Left colon (tissue), 2 donors: ENCODE data around the gene SPDEF. TPM values are rescaled to one million over a fixed set of nuclear protein-coding genes. Genes with fewer than 3 reads are reported as not detected.

Source experiments
- ATAC-seq: fragments of 200-7000 bp; cut with Tn5 transposase; one replicate; pipeline ENCODE4 v1.9.1; 2020; ENCODE audit warnings: mild to moderate bottlenecking, moderate library complexity
- DNase-seq, 2 donors: peaks; one replicate each; pipeline ENCODE4 v3.0.0-alpha.2; 2020
- intact Hi-C, 2 donors: fragments of 100-400 bp; cut with DNase I in 1 of 2; cut with micrococcal nuclease in 1 of 2; formaldehyde crosslinking; loops; one replicate each; pipeline versions ENCODE4 v1.11.2 to v1.14.0; 2022; cut with DNase I, micrococcal nuclease
- long read RNA-seq: library from polyadenylated mRNA; unstranded; transcript quantifications from one replicate; pipeline ENCODE4 v2.0.0, GENCODE V29; 2021
- total RNA-seq, 2 donors: library from RNA; stranded (reverse); fragmentation: NEBNext Ultra II Directional; extraction: Animal tissue kit (Norgen Biotek cat#: 25700); gene quantifications; one replicate each; pipeline ENCODE4 v1.2.1, GENCODE V29; 2021
- donor health status: DM: no; HTN: no; CAD: no.
- donor health status: DM: yes; HTN: yes; CAD: no.

The SPDEF gene
- total RNA-seq = 10 to 100 TPM; 59.4 to 73.5 TPM
- long read RNA-seq, transcript SPDEF-201 (6 exons, 1,895 nt) = major isoform, 39 of 56 reads
- long read RNA-seq, partial matches to known transcripts = 11 of 56 reads
- long read RNA-seq, other reads (novel, unspliced or antisense) = 6 of 56 reads

DNA sequence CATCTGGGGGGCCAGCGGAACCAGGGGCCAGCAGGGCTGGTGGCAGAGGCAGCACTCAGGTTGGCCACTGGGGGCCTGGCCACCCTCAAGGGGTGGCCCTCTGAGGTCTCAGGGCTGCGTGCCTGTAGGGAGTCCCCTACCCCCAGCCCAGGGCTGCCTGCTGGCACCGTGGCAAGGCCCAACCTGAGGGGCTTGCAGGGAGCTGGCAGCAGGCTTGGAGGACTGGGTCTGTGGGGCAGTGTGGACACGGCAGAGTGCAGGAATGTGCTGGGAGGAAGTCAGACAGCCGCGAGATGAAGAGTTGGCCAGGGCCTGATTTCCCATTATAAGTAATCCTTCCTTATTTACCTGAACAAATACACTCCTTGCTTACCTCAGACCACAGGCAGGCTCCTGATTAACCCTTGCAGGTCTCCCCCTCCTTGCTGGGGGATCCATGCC lies at the start of gene SPDEF:
Gene SPDEF (minus strand): TSS at position 299 of the 441 bp plus-strand sequence. CDS start 11,874 bp downstream, outside the sequence.
- intact Hi-C loops = no loop called here
- ATAC-seq (peak; percentile 77), DNase-seq (peak in 1 of 2 donors; percentile 54)

DNA sequence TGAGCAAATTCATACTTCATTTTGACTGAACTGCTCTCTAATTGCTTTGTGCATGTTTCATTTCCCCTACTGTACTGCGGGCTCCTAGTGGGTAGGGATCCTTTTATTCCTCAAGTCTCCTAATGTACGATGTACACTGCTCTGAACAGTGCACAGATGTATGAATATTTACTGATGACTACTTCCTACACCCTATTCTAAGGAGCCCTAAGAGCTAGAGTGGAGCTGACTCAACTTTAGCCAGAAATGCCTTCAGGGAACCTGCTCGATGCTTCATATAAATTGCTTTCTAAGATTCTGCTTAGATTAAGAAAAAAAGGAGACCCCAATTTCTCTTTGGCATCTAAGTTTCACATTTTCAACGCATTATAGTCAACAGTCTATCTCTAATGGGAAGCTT lies 47.6 kb upstream of the SPDEF start:
- no peak for DNase-seq
- intact Hi-C loops = loop anchor here in 1 of 2 donors (10.0 kb wide), 2 partner anchors 409 to 439 kb away; no protein-coding TSS in a partner anchor
- no peak for ATAC-seq

DNA sequence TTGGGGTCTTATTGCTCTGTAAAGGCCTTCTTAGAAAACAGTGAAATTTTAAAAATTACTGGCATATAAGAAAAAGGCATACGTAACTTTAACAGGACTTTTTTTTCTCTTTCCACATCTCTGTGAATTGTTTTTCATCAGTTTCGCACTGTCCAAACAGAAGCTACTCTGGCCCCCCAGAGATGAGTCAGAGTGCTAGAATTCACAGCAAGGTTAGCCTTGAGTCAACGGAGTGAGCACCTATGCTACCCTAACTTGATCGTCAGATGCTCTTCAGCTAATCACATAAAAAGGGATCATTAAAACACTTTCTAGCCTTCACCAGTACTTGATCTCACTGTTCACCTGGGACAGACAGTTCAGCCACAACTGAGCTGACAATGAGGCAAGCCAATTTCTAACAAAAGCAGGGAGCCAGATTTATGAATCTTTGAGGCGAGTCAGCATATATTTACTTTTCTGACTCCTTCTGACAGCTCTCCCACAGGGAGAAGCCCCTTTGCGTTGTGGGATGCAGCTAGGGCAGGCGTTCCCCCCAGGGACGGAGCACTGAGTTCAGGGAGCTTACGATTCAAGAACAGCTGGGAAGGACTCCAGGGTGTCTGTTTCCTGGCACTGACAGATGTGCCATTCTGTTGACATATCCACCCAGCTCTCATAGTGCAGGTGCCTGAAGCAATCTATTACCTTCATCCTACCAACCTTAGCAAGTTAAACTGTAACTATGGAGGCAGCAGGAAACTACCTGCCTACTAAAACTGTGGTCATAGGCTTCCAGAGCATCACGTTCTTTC lies 46.4 kb upstream of the SPDEF start:
- intact Hi-C loops = loop anchor here in 1 of 2 donors (10.0 kb wide), 2 partner anchors 408 to 438 kb away; no protein-coding TSS in a partner anchor
- peak; percentile 98 for ATAC-seq
- DNase-seq = peak; percentile 54 to 59

DNA sequence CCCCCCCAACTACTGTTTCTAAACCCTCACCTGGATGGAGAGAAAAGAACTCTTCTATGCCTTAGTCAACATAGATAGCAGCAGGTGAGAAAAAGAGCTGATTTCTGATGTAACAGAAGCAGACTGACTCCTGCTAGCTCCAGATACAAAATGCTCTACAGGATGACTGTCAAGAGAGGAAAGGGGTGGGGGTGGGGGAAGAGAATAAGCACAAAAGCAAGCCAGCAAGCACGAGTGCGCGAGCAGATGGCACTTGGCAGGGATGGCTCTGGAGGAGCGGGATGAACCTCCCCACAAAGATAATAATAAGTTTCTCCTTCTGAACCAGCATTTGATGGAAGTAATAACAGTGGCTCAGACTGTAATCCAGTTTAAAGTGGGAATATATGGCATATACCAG lies 45.6 kb upstream of the SPDEF start:
- DNase-seq (no peak), ATAC-seq (no peak)
- intact Hi-C loops = loop anchor here in 1 of 2 donors (10.0 kb wide), 2 partner anchors 407 to 437 kb away; no protein-coding TSS in a partner anchor

DNA sequence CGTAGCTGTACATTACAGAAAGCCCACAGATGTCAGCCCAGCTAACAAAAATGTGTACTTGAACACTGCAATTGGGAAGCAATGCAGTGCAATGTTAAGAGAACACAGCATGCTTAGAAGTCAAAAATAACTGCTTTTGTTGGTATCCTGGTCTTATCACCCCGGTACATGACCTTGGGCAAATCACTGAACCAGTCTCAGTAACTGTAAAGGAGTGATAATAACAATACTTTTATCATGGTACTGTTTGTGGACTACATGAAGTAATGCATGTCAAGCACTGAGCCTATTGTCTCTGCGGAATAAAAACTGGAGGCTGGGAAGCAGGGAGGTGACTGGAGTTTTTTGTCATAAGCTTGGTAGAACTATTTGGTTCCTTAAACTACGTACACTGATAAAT lies 44.7 kb upstream of the SPDEF start:
- ATAC-seq (no peak), DNase-seq (no peak)
- intact Hi-C loops = loop anchor here in 1 of 2 donors (10.0 kb wide), 2 partner anchors 406 to 436 kb away; no protein-coding TSS in a partner anchor

DNA sequence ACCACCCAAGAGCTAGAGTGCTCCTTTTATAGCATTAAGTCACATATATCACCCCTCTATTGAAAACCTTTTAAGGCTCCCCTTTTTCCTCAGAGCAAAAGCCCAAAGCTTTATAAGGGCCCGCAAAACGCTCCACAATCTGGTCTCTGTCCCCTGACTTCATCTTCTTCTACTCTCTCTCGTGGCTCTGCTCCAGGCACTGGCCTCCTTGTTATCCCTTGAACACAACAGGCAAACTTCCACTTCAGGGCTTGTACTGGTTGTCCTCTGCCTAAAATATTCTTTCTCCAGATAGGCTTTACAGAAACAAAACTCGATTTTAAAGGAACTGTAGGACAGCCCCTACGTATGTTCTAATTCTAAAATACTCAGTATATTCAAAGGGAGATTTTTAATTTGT lies 44.0 kb upstream of the SPDEF start:
- DNase-seq (no peak), ATAC-seq (no peak)
- intact Hi-C loops = loop anchor here in 1 of 2 donors (10.0 kb wide), 2 partner anchors 405 to 435 kb away; no protein-coding TSS in a partner anchor

DNA sequence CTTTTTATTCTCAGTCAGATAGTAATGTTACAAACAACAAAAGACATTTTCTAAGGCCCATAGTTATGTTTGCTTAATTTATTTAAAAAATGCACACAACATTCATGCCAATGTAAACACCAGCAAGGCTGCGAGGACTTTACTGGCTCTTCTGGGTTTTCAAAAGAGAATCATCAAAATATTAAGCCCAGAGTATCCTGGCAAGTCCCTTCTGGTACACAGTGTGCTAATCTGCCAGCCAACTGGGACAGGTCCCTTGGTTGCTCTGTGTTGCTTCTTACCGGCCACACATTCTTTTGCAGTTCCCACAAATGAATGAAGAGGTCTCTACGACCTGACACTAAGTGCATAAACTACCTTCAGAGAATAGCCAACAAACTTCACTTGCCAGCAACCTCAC lies 42.6 kb upstream of the SPDEF start:
- DNase-seq (no peak), ATAC-seq (no peak)

DNA sequence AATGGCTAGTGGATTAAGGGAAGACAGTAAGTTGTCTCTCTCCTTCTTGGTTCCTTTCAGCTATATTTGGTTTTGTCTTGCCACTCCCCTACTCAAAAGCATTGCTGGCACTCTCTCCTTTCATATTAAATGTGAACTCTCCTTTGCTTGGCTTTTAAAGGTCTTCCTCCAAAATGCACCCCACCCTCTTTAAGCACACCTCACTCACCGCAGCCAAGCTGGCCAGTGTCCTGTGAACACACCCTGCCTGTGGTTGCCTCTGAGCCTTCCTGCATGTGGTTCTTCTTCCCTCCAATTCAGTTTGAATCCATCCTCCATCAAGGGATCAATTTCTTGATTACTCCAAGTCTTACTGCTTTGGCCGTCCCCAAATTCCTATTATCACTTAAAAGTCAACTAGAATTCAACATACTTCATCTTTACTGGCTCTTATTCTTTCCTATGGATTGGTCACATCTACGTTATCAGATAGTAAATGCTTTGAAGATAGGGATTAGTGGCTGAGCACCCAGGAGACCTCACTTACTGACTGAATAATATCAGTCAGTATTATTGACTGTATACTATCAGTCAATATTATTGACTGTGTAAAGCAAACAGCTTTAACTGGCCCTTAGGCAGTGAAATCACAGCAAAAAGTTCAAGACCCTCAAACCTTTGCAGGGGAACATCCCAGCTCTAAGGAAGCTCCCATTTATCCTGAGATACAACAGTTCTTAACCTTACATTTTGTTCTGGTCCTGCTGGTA lies 41.6 kb upstream of the SPDEF start:
- no peak for DNase-seq
- ATAC-seq = peak; percentile 72
- intact Hi-C loops = no loop called here

More for the DNA sequence above, 42.6 kb upstream of the SPDEF start:
- intact Hi-C loops = no loop called here

DNA sequence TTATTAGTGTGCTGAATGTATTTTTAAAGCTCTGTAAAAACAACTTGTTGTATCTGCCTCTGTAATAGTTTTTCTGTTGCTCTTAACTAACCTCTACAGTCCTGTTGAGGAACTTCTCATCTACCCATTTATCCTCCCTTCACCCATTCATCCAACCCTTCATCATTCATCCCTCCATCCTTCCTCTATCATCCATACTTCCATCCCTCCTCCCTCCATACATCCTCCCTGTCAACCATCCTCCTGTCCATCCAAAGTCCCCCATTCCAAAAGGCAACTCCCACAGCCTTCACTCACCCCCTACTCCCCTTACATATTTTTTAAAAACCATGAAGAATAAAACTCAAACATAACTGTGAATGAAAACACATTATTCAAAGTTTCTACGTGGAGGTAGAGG lies 40.7 kb upstream of the SPDEF start:
- ATAC-seq (no peak), DNase-seq (no peak)
- intact Hi-C loops = no loop called here

DNA sequence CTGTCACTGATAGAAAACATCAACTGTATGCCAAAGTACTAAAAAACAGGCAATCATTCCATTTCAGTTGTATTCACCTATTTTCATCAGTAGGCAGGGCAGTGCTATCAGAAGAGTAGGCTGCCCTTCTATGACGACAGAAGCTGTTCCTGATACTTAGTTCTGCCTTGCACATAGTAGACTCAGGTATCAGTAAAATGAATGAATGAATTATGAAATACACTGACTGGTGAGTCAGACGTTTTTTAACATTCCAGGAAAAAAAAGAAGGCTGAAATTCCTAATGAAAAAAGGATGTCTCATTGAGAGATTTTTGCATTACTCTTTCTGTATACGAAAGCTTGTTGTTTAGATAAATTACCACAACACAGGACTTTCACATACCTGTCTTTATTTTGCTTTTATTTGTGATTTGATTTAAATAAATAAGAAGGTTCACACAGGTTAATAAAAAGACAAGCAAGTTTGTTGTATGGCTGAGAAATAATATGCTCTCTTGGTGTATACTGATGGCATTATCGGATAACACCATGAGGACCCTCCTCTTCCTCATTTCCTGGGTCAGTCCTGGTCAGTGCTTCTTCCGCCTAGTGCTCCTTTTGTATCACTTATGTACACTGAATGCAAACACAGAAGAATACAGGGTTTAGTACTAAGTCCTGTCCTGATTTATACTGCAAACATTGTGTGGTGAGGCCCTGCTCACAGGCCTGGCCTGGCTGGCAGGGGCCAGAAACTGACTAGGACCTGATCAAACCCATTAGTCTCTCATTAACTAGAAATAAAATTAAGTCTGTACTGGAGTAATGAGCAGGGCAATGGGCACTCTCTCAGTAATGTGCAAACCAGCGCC lies 39.4 kb upstream of the SPDEF start:
- no peak for DNase-seq
- no peak for ATAC-seq
- intact Hi-C loops = no loop called here

DNA sequence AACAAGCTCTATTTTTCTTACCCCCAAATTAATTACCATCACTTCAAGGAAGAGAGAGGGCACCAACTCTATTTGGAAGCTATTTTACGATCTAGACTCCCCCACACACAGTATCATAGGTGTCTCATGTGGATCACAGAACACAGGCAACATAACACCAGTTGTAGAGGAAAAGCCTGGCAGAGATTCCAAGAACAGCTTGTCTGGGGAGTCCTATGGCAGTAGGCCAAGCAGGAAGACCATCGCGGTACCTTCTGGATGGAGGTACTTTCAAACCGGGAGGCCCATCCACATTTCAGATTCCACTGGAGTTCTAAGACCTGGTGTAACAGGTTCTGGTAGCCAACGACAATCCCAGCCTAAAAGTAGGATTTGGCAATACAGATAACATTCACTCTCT lies 37.6 kb upstream of the SPDEF start:
- peak; percentile 20 for ATAC-seq
- DNase-seq = no peak
- intact Hi-C loops = no loop called here

DNA sequence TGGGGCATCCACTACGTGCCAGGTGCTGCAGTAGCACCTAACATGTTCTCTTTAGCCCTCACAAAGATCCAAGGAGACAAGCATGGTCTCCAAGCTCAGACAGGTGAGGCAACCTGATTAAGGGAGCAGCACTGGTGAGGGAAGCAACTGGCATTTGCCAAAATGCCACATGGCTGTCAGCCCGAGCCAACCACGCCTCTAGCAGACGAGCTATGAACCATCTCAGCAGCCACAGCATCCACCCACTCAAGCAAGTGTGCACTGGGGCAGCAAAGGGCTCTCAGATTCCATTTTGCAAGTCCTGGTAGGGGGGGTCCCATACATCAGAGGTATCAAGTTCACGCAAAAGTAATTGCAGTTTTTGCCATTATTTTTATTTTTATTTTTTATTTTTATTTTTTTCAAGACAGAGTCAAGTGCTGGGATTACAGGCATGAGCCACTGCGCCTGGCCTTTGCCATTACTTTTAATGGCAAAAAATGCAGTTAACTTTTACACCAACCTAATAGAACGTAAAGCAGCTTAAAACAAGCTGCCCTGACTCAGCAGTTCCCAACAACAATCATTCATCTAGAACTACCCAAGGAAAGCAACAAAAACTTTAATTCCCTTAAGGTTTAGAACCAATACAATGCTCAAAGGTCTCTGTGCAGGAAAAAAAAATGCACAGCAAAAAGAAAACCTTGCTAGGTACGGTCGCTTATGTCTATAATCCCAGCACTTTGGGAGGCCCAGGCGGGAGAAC lies 36.3 kb upstream of the SPDEF start:
- intact Hi-C loops = no loop called here
- no peak for DNase-seq
- no peak for ATAC-seq

DNA sequence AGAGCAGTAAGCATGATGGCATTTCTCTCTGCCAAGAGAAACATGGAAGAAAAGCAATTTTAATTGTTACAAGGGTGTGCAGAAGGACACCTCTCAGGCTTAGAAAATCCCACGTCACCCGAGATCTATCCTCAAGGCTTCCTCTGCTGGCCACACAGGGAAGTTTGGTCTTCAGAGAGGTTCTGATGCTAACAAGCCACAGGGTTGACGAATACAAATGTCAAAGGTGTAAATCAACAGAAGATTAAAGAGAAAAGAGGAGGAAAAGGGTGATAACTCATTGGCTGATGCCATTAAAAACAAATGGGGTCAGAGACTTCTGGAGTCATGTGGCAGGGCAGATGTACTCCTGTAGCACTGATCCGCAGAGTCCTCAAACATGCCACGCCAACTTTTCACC lies 33.6 kb upstream of the SPDEF start:
- DNase-seq (no peak), ATAC-seq (no peak)
- intact Hi-C loops = no loop called here

DNA sequence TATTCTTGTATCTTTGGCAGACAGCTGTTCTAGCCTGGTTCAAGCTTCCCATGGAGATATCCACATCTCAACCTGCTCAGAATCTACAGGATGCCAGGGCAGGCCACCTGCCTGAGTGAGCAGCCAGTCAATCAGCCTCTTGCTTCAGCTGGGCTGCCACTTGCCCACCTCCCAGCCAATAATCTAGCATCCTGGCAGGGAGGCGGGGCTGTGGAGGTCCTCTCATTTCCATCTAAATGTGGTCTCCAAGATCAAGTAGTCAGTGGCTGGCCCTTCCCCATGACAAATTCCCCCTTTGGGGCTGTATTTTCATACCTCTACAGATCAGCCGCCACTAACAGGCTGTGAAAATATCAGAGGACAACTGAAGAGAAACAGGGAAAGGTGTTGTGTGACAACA lies 33.0 kb upstream of the SPDEF start:
- intact Hi-C loops = no loop called here
- ATAC-seq = no peak
- DNase-seq = no peak

DNA sequence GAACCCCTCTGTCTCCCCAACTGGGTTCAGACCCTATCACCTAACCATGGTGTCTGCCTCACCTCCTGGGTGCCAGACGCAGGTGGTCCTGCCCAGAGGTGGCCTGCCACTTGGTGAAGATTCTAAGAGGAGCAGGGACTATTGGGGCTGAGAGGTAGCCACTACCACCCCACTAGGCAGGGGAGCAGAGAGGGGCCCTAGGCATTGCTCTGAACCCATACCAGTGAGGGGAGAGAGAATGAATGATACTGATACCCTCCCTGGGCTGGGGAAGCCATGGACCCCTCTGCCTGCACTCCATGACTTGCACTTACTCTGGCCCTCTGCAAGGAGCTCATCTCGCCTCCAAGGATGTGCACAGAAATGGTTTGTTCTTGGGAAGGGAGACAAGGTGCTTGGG lies 31.7 kb upstream of the SPDEF start:
- intact Hi-C loops = no loop called here
- no peak for ATAC-seq
- DNase-seq = no peak

DNA sequence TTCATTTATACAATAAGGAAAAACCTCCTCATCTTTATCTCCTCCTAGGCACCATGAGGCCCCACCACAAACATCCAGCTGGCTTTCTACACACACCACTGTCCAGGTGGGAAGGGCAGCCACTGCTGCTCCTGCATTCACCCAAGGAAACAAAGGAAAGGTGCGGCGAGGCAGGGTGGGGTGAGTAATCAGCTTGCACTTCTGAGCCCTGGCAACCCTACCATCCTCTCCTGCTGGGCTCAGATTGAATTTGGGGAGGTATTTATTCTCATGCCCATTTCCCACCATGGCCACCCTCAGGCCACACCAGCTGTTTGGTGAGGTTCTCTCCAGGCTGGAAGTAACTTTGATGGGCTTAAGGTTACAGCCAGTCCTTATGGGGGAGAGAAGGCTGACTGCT lies 31.2 kb upstream of the SPDEF start:
- peak in 1 of 2 donors; percentile 47 for DNase-seq
- ATAC-seq = peak; percentile 88
- intact Hi-C loops = no loop called here

DNA sequence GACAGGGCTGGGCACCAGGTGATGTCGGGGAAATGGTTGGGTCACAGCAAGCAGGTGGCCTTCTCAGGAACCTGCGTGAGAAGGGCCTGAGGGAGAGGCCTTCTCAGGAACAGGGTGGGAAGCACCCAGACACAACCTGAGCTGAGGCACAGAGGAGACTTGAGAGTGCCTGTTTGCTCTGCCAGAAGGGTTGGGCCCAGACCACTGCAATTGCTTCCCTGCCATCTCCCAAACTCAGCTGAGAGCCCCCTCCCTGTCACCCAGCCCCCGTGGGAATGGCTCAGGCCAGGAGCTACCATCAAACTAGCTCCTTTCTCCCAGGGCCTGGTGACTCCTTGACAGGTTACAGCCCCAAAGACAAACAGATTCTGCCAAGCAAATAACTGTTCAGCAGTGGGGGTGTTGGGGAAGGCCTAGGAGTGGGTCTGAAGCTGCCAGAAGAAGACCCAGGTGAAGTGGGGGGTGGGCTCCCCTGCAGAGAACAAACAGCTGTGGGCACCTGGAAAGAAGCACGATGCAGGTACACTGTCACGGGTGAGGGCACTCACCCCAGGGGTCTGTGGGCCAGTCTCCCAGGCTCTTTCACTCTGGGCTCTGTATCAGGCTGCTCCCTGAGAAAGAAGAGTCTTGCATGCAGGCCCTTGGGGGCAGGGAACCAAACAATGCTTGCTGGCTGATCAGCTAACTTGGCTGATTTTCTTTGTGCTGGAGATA lies 30.4 kb upstream of the SPDEF start:
- ATAC-seq (peak; percentile 40), DNase-seq (no peak)
- intact Hi-C loops = no loop called here
